HepG2 (cell line): ENCODE measurements around the gene UBQLN1. TPM values are rescaled to one million over a fixed set of nuclear protein-coding genes. Genes with fewer than 3 reads are reported as not detected.

Source experiments
- GATAD2A ChIP-seq: IDR thresholded peaks from 2 replicates; pipeline ENCODE4 v1.6.1; 2016
- HDAC1 ChIP-seq: sonication (generic); formaldehyde crosslinking; IDR thresholded peaks from 2 replicates; pipeline ENCODE4 v1.5.1; 2020; ENCODE audit warnings: mild to moderate bottlenecking, missing genetic modification reagents
- JUNB ChIP-seq: sonication (generic); formaldehyde crosslinking; IDR thresholded peaks from 2 replicates; pipeline ENCODE4 v1.8.0; 2022; ENCODE audit warnings: missing genetic modification reagents, mild to moderate bottlenecking, borderline replicate concordance
- KLF15 ChIP-seq: sonication (generic); formaldehyde crosslinking; IDR thresholded peaks from 2 replicates; pipeline ENCODE4 v1.8.1; 2023; ENCODE audit warnings: borderline replicate concordance, mild to moderate bottlenecking, inconsistent platforms, missing genetic modification reagents, mixed read lengths
- NPAS2 ChIP-seq: sonication (generic); formaldehyde crosslinking; IDR thresholded peaks from 2 replicates; pipeline ENCODE4 v1.8.0; 2022; ENCODE audit warnings: mild to moderate bottlenecking, missing genetic modification reagents, borderline replicate concordance
- RFX3 ChIP-seq: IDR thresholded peaks from 2 replicates; pipeline ENCODE4 v1.6.1; 2016; ENCODE audit warnings: missing biosample characterization, missing genetic modification reagents
- SP140L ChIP-seq: sonication (generic); formaldehyde crosslinking; IDR thresholded peaks from 2 replicates; pipeline ENCODE4 v1.4.0; 2020; ENCODE audit warnings: missing genetic modification reagents, borderline replicate concordance
- TAF15 ChIP-seq: fragments of 200-400 bp; formaldehyde crosslinking; IDR thresholded peaks from one replicate; pipeline ENCODE4 v1.6.1; 2018; ENCODE audit warnings: mild to moderate bottlenecking, low read depth, low read length; ENCODE audit not compliant: poor library complexity, severe bottlenecking
- TMF1 ChIP-seq: sonication (generic); formaldehyde crosslinking; IDR thresholded peaks from 2 replicates; pipeline ENCODE4 v1.8.1; 2022; ENCODE audit warnings: low read depth, missing genetic modification reagents
- TRIM22 ChIP-seq: fragments of 450-650 bp; IDR thresholded peaks from 2 replicates; pipeline ENCODE4 v1.6.1; 2017
- polyA plus RNA-seq, 8 experiments: library from polyadenylated mRNA; depleted of rRNA in 3 of 8; stranded (reverse) in 7 of 8; unstranded in 1 of 8; fragments of >200 nt; fragmentation: Illumina TruSeq in 4 of 8; extraction: Trizol in 4 of 8; gene quantifications; 2 replicates each; pipeline versions ENCODE4 v1.2.1 to v1.2.3, GENCODE V29; 2011 to 2016; ENCODE audit warnings: low read depth in 4 of 8, missing spikeins in 1 of 8, mixed read lengths in 1 of 8; ENCODE audit not compliant: insufficient read depth in 1 of 8
- total RNA-seq, 5 experiments: library from RNA; depleted of rRNA; stranded (reverse); fragments of >200 nt; fragmentation: Illumina TruSeq; extraction: Trizol; gene quantifications; 2 replicates each; pipeline ENCODE4 v1.2.3, GENCODE V29; 2016; ENCODE audit warnings: low read depth in 1 of 5
- TF ChIP-seq, protein P1 (sequence below), 2 experiments: sonication (generic) in 1 of 2; formaldehyde crosslinking in 1 of 2; IDR thresholded peaks; 2 replicates each; pipeline versions ENCODE4 v1.6.1 to v1.9.0; 2014 to 2022; ENCODE audit warnings: antibody characterized with exemption in 1 of 2, borderline replicate concordance in 1 of 2, inconsistent platforms in 1 of 2, low read depth in 1 of 2, missing genetic modification reagents in 1 of 2
- TF ChIP-seq, protein P2 (sequence below): sonication (generic); formaldehyde crosslinking; IDR thresholded peaks from 2 replicates; pipeline ENCODE4 v1.4.0; 2020; ENCODE audit warnings: missing genetic modification reagents
- TF ChIP-seq, protein P3 (sequence below): sonication (generic); formaldehyde crosslinking; IDR thresholded peaks from 2 replicates; pipeline ENCODE4 v1.5.1; 2020; ENCODE audit warnings: missing genetic modification reagents, mild to moderate bottlenecking, borderline replicate concordance
- TF ChIP-seq, protein P4 (sequence below): sonication (generic); formaldehyde crosslinking; IDR thresholded peaks from 2 replicates; pipeline ENCODE4 v1.5.0; 2020; ENCODE audit warnings: mild to moderate bottlenecking, low read depth, missing genetic modification reagents, borderline replicate concordance
- TF ChIP-seq, protein P5 (sequence below): sonication (generic); formaldehyde crosslinking; IDR thresholded peaks from 2 replicates; pipeline ENCODE4 v1.5.0; 2020; ENCODE audit warnings: mild to moderate bottlenecking, missing genetic modification reagents

Gene UBQLN1
- total and polyA plus RNA-seq, 2 of the 13 experiments (the other 11 are each of a cell fraction or from before 2014, with no cell fraction given): 78.1 to 83.8 TPM

- TF ChIP-seq, protein P1, sequence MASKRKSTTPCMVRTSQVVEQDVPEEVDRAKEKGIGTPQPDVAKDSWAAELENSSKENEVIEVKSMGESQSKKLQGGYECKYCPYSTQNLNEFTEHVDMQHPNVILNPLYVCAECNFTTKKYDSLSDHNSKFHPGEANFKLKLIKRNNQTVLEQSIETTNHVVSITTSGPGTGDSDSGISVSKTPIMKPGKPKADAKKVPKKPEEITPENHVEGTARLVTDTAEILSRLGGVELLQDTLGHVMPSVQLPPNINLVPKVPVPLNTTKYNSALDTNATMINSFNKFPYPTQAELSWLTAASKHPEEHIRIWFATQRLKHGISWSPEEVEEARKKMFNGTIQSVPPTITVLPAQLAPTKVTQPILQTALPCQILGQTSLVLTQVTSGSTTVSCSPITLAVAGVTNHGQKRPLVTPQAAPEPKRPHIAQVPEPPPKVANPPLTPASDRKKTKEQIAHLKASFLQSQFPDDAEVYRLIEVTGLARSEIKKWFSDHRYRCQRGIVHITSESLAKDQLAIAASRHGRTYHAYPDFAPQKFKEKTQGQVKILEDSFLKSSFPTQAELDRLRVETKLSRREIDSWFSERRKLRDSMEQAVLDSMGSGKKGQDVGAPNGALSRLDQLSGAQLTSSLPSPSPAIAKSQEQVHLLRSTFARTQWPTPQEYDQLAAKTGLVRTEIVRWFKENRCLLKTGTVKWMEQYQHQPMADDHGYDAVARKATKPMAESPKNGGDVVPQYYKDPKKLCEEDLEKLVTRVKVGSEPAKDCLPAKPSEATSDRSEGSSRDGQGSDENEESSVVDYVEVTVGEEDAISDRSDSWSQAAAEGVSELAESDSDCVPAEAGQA (IDR thresholded peaks at IDR 0.05; ENCODE audit: low read depth): peak; percentile 87
- TF ChIP-seq, protein P1 (CRISPR knock-in tag; IDR thresholded peaks at IDR 0.05; ENCODE audit: borderline replicate concordance): peak; percentile 75; the same call in 1 of the 2 replicates
- TF ChIP-seq TMF1 (CRISPR knock-in tag) (peak; percentile 56; the same call in 1 of the 2 replicates), KLF15 (CRISPR knock-in tag) (no peak), GATAD2A (CRISPR knock-in tag) (peak; percentile 44; the same call in 1 of the 2 replicates), HDAC1 (peak; percentile 88), TAF15 (no peak), RFX3 (CRISPR knock-in tag) (no peak), SP140L (no peak), TRIM22 (no peak), NPAS2 (CRISPR knock-in tag) (no peak), JUNB (CRISPR knock-in tag) (no peak; the same call in 1 of the 2 replicates)
- TF ChIP-seq, protein P2, sequence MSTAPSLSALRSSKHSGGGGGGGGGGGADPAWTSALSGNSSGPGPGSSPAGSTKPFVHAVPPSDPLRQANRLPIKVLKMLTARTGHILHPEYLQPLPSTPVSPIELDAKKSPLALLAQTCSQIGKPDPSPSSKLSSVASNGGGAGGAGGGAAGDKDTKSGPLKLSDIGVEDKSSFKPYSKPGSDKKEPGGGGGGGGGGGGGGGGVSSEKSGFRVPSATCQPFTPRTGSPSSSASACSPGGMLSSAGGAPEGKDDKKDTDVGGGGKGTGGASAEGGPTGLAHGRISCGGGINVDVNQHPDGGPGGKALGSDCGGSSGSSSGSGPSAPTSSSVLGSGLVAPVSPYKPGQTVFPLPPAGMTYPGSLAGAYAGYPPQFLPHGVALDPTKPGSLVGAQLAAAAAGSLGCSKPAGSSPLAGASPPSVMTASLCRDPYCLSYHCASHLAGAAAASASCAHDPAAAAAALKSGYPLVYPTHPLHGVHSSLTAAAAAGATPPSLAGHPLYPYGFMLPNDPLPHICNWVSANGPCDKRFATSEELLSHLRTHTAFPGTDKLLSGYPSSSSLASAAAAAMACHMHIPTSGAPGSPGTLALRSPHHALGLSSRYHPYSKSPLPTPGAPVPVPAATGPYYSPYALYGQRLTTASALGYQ (CRISPR knock-in tag): no peak; the same call in 1 of the 2 replicates
- TF ChIP-seq, protein P3, sequence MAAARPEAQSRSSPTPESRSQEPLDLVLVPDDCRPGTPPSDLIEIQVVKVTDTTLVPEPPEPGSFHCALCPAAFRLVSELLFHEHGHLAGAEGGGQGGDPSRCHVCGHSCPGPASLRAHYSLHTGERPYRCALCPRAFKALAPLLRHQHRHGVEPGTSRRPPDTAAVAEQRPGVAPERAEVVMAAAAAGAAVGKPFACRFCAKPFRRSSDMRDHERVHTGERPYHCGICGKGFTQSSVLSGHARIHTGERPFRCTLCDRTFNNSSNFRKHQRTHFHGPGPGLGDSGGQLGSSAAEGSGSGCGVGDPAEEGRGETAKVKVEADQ (CRISPR knock-in tag): peak; percentile 87; the same call in 1 of the 2 replicates
- TF ChIP-seq, protein P4, sequence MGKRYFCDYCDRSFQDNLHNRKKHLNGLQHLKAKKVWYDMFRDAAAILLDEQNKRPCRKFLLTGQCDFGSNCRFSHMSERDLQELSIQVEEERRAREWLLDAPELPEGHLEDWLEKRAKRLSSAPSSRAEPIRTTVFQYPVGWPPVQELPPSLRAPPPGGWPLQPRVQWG: no peak
- TF ChIP-seq, protein P5, sequence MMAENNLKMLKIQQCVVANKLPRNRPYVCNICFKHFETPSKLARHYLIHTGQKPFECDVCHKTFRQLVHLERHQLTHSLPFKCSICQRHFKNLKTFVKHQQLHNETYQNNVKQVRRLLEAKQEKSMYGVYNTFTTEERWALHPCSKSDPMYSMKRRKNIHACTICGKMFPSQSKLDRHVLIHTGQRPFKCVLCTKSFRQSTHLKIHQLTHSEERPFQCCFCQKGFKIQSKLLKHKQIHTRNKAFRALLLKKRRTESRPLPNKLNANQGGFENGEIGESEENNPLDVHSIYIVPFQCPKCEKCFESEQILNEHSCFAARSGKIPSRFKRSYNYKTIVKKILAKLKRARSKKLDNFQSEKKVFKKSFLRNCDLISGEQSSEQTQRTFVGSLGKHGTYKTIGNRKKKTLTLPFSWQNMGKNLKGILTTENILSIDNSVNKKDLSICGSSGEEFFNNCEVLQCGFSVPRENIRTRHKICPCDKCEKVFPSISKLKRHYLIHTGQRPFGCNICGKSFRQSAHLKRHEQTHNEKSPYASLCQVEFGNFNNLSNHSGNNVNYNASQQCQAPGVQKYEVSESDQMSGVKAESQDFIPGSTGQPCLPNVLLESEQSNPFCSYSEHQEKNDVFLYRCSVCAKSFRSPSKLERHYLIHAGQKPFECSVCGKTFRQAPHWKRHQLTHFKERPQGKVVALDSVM: peak; percentile 73
These were observed at the start of gene UBQLN1 (continued) for GRCh38 chr9:83707768-83708514.
